GM18507 (cell line): ENCODE results near the gene RBM20.

Experiments used
- DNase-seq: peaks from one replicate; pipeline ENCODE4 v3.0.0; 2011; ENCODE audit warnings: low read depth; ENCODE audit not compliant: insufficient read length; ENCODE audit errors: extremely low spot score
- FAIRE-seq: peaks from 2 replicates; lab custom pipeline; 2011; peaks lifted over from hg19 to GRCh38; lab: Jason Lieb, UNC

RBM20 gene

GRCh38 chr10:110773693-110774068 is 129.5 kb downstream of the RBM20 start:
- DNase-seq: no peak
- FAIRE-seq: no peak

GRCh38 chr10:110774069-110775019 is 130.2 kb downstream of the RBM20 start:
- FAIRE-seq (peak; percentile 91), DNase-seq (peak; percentile 73)

GRCh38 chr10:110775020-110775375 is 130.9 kb downstream of the RBM20 start:
- no peak for DNase-seq

GRCh38 chr10:110775406-110775805 is 131.3 kb downstream of the RBM20 start:
- FAIRE-seq (no peak), DNase-seq (no peak)

More at GRCh38 chr10:110775020-110775375, 130.9 kb downstream of the RBM20 start:
- no peak for FAIRE-seq

GRCh38 chr10:110777017-110777416 is 132.9 kb downstream of the RBM20 start:
- DNase-seq (no peak), FAIRE-seq (no peak)

GRCh38 chr10:110777661-110778060 is 133.5 kb downstream of the RBM20 start:
- FAIRE-seq (no peak), DNase-seq (no peak)

GRCh38 chr10:110778211-110778610 is 134.1 kb downstream of the RBM20 start:
- no peak for DNase-seq
- no peak for FAIRE-seq

GRCh38 chr10:110779489-110779888 is 135.4 kb downstream of the RBM20 start:
- FAIRE-seq (no peak), DNase-seq (no peak)

GRCh38 chr10:110780704-110781103 is 136.6 kb downstream of the RBM20 start:
- DNase-seq (no peak), FAIRE-seq (no peak)

GRCh38 chr10:110781139-110781538 is 137.0 kb downstream of the RBM20 start:
- DNase-seq (no peak), FAIRE-seq (no peak)

- FAIRE-seq: no peak
Observed at GRCh38 chr10:110782616-110783015, 138.5 kb downstream of the RBM20 start.

GRCh38 chr10:110783509-110784107 is 139.5 kb downstream of the RBM20 start:
- DNase-seq: no peak
- FAIRE-seq: no peak

More at GRCh38 chr10:110782616-110783015, 138.5 kb downstream of the RBM20 start:
- DNase-seq: no peak

GRCh38 chr10:110784198-110784597 is 140.1 kb downstream of the RBM20 start:
- DNase-seq: no peak
- no peak for FAIRE-seq

GRCh38 chr10:110786172-110786571 is 142.0 kb downstream of the RBM20 start:
- DNase-seq (no peak), FAIRE-seq (no peak)

GRCh38 chr10:110788620-110789385 is 144.7 kb downstream of the RBM20 start:
- no peak for FAIRE-seq
- no peak for DNase-seq

- FAIRE-seq: no peak
Observed at GRCh38 chr10:110789604-110790433, 145.7 kb downstream of the RBM20 start.

GRCh38 chr10:110790913-110791506 is 146.9 kb downstream of the RBM20 start:
- FAIRE-seq (no peak), DNase-seq (no peak)

More at GRCh38 chr10:110789604-110790433, 145.7 kb downstream of the RBM20 start:
- DNase-seq: no peak

- FAIRE-seq (no peak), DNase-seq (no peak)
Observed at GRCh38 chr10:110791541-110792073, 147.5 kb downstream of the RBM20 start.
